Psoas muscle (tissue), 8 donors: ENCODE measurements around the gene CHRD. TPM values are rescaled to one million over a fixed set of nuclear protein-coding genes. Genes with fewer than 3 reads are reported as not detected.

ENCODE experiments used
- ATAC-seq, 4 donors: fragments of 200-7000 bp; cut with Tn5 transposase; one replicate each; pipeline ENCODE4 v1.9.1; 2020; ENCODE audit warnings: moderate library complexity in 3 of 4, mild to moderate bottlenecking in 2 of 4
- DNase-seq, 2 donors: peaks; one replicate each; pipeline ENCODE4 v3.0.0-alpha.2; 2020
- H3K27ac ChIP-seq: fragments of 200-600 bp; one replicate; pipeline ENCODE4 v1.8.0; 2022
- H3K27me3 ChIP-seq, 3 donors: fragments of 200-600 bp in 1 of 3; one replicate each; pipeline versions ENCODE4 v1.6.1 to v1.8.0; 2013 to 2022; ENCODE audit warnings: low read length in 2 of 3, mild to moderate bottlenecking in 2 of 3, moderate library complexity in 1 of 3; ENCODE audit not compliant: insufficient read depth in 3 of 3
- H3K36me3 ChIP-seq, 2 donors: fragments of 200-600 bp in 1 of 2; one replicate each; pipeline versions ENCODE4 v1.6.1 to v1.8.0; 2013 to 2022; ENCODE audit warnings: low read depth in 1 of 2, mild to moderate bottlenecking in 1 of 2, moderate library complexity in 1 of 2; ENCODE audit not compliant: insufficient read depth in 1 of 2
- H3K4me1 ChIP-seq: fragments of 200-600 bp; one replicate; pipeline ENCODE4 v1.8.0; 2022
- H3K4me3 ChIP-seq: fragments of 200-600 bp; one replicate; pipeline ENCODE4 v1.8.0; 2022; ENCODE audit warnings: mild to moderate bottlenecking
- H3K9me3 ChIP-seq: fragments of 200-600 bp; one replicate; pipeline ENCODE4 v1.8.0; 2022
- CTCF ChIP-seq: fragments of 200-600 bp; IDR thresholded peaks from one replicate; pipeline ENCODE4 v1.8.0; 2022; ENCODE audit warnings: antibody characterized with exemption
- WGBS, 3 donors: extraction: QIAGEN DNeasy Blood & Tissue Kit; methylation state at CpG; one replicate each; pipeline versions ENCODE4 v1.1.6 to v1.1.7; 2013; 5-methylcytosine and 5-hydroxymethylcytosine counted together
- intact Hi-C, 2 donors: fragments of 100-400 bp; cut with DNase I; formaldehyde crosslinking; loops; one replicate each; pipeline versions ENCODE4 v1.11.0 to v1.14.2; 2022
- polyA plus RNA-seq, 3 donors: library from polyadenylated mRNA; stranded (reverse); fragments of 200-250 nt; gene quantifications; one replicate each; pipeline ENCODE4 v1.2.3, GENCODE V29; 2013
- total RNA-seq, 4 donors: library from RNA; stranded (reverse); fragmentation: NEBNext Ultra II Directional in 2 of 4; extraction: Animal tissue kit (Norgen Biotek cat#: 25700) in 2 of 4; gene quantifications; one replicate each; pipeline versions ENCODE4 v1.2.1 to v1.2.4, GENCODE V29; 2021 to 2023
- donor health status: healthy with polysubstance abuse.
- donor health status: DM: no; HTN: no; CAD: no; lungs with moderate emphysema.
- donor health status: Bipolar disorder and iron deficiency.
- donor health status: healthy.
- donor health status: DM: yes; HTN: yes; CAD: no.
- donor health status: DM: no; HTN: no; CAD: no.
- donor health status: DM: no; HTN: no; CAD: no.
- donor health status: DM: yes; HTN: yes; CAD: no.

CHRD gene
- total and polyA plus RNA-seq, 7 donors: 2.5 to 10.5 (median 5.2) TPM

GRCh38 chr3:184371570-184372018, 8.3 kb upstream of the CHRD start:
- 46 to 51% (median 49%) methylated on average over 5 of the region's 5 CpGs for WGBS, 3 donors
- H3K4me1 ChIP-seq: peaks cover 17% of the 10 kb centered on the region
- no peaks in the 10 kb centered on the region for H3K9me3 ChIP-seq
- DNase-seq (peak; percentile 78 to 91), ATAC-seq (peak; percentile 91 to 97 (median 94))
- H3K27me3 ChIP-seq: no peaks in the 10 kb centered on the region
- intact Hi-C loops: loop anchor here (1.0 to 10.0 kb wide), 6 partner anchors 93 to 403 kb away; no protein-coding TSS in a partner anchor
- H3K36me3 ChIP-seq: peaks cover 2 to 22% of the 10 kb centered on the region in 2 donors
- no peak overlapping the region for H3K27ac ChIP-seq
- peak; percentile 98 for TF ChIP-seq CTCF
- H3K4me3 ChIP-seq: no peak overlapping the region

- intact Hi-C loops: loop anchor here (2.0 to 10.0 kb wide), 3 partner anchors 92 to 402 kb away; no protein-coding TSS in a partner anchor
Measured at GRCh38 chr3:184372296-184372821, 7.5 kb upstream of the CHRD start.

GRCh38 chr3:184372911-184373310, 6.9 kb upstream of the CHRD start:
- H3K27ac ChIP-seq: no peak overlapping the region
- no peaks in the 10 kb centered on the region for H3K9me3 ChIP-seq

More at GRCh38 chr3:184372296-184372821, 7.5 kb upstream of the CHRD start:
- H3K27ac ChIP-seq: no peak overlapping the region
- TF ChIP-seq CTCF: no peak
- H3K4me3 ChIP-seq: no peak overlapping the region
- ATAC-seq: no peak
- H3K4me1 ChIP-seq: peaks cover 17% of the 10 kb centered on the region
- peaks cover 0 to 15% of the 10 kb centered on the region in 2 donors for H3K36me3 ChIP-seq
- H3K9me3 ChIP-seq: no peaks in the 10 kb centered on the region
- H3K27me3 ChIP-seq: peaks cover 0 to 7% (median 0%) of the 10 kb centered on the region in 3 donors
- 74 to 82% (median 75%) methylated on average over 8 of the region's 8 CpGs for WGBS, 3 donors
- DNase-seq: no peak

GRCh38 chr3:184373422-184373821, 6.4 kb upstream of the CHRD start:
- Histone ChIP-seq H3K27me3 (peaks cover 0 to 10% (median 0%) of the 10 kb centered on the region in 3 donors), H3K4me1 (peaks cover 19% of the 10 kb centered on the region), H3K9me3 (no peaks in the 10 kb centered on the region), H3K27ac (no peak overlapping the region), H3K36me3 (peaks cover 0 to 5% of the 10 kb centered on the region in 2 donors), H3K4me3 (no peak overlapping the region)
- 59 to 71% (median 60%) methylated on average over 6 of the region's 6 CpGs for WGBS, 3 donors
- intact Hi-C loops: loop anchor here (2.0 to 10.0 kb wide), 3 partner anchors 91 to 401 kb away; no protein-coding TSS in a partner anchor
- DNase-seq (no peak), ATAC-seq (no peak)
- TF ChIP-seq CTCF: no peak

More at GRCh38 chr3:184372911-184373310, 6.9 kb upstream of the CHRD start:
- intact Hi-C loops: loop anchor here (2.0 to 10.0 kb wide), 3 partner anchors 92 to 402 kb away; no protein-coding TSS in a partner anchor
- peaks cover 18% of the 10 kb centered on the region for H3K4me1 ChIP-seq
- ATAC-seq: no peak
- peaks cover 0 to 10% of the 10 kb centered on the region in 2 donors for H3K36me3 ChIP-seq
- TF ChIP-seq CTCF: no peak
- H3K27me3 ChIP-seq: peaks cover 0 to 9% (median 0%) of the 10 kb centered on the region in 3 donors
- 42 to 63% (median 51%) methylated on average over 5 of the region's 5 CpGs for WGBS, 3 donors
- DNase-seq: no peak
- no peak overlapping the region for H3K4me3 ChIP-seq
